A673 (cell line): ENCODE data around the gene UBL4B. TPM values are rescaled to one million over a fixed set of nuclear protein-coding genes. Genes with fewer than 3 reads are reported as not detected.

Experiments used
- BruUV-seq: library from RNA; stranded (reverse); fragments of 400-500 nt; replicated peaks from 2 replicates; lab custom pipeline; 2021; lab: Mats Ljungman, UMichigan
- CTCF ChIA-PET: fragments of 300-600 bp; sonication (Branson Sonifier 250); formaldehyde crosslinking; loops from one replicate; lab custom pipeline; 2022; ENCODE audit warnings: antibody characterized with exemption; lab: Charles Lee
- POLR2A ChIA-PET: fragments of 300-600 bp; sonication (Branson Sonifier 250); formaldehyde crosslinking; loops from one replicate; lab custom pipeline; 2022; ENCODE audit warnings: antibody characterized with exemption; ENCODE audit not compliant: low non-redundant PET; lab: Charles Lee
- DNase-seq: peaks from one replicate; pipeline ENCODE4 v3.0.0-alpha.2; 2015; ENCODE audit warnings: low spot score
- H3K27ac ChIP-seq: fragments of 200-600 bp; sonication (generic); 2 replicates; pipeline ENCODE4 v1.5.1; 2016; ENCODE audit warnings: mixed run types, low read depth, mild to moderate bottlenecking, mixed read lengths, antibody characterized with exemption, low read length; ENCODE audit not compliant: poor library complexity, severe bottlenecking
- H3K27me3 ChIP-seq: fragments of 200-600 bp; sonication (generic); replicated peaks from 2 replicates; pipeline ENCODE4 v1.6.1; 2017; ENCODE audit warnings: mixed run types, low read depth, mild to moderate bottlenecking, mixed read lengths, antibody characterized with exemption, low read length; ENCODE audit not compliant: insufficient read depth, poor library complexity
- H3K36me3 ChIP-seq: fragments of 200-600 bp; sonication (generic); 2 replicates; pipeline ENCODE4 v1.6.1; 2016; ENCODE audit warnings: mixed run types, mild to moderate bottlenecking, mixed read lengths, antibody characterized with exemption, low read length; ENCODE audit not compliant: insufficient read depth, poor library complexity, severe bottlenecking
- H3K4me1 ChIP-seq: fragments of 200-600 bp; sonication (generic); 2 replicates; pipeline ENCODE4 v1.6.1; 2017; ENCODE audit warnings: mixed run types, mild to moderate bottlenecking, mixed read lengths, antibody characterized with exemption, low read length; ENCODE audit not compliant: insufficient read depth, poor library complexity, severe bottlenecking
- H3K4me3 ChIP-seq: fragments of 200-600 bp; sonication (generic); 2 replicates; pipeline ENCODE4 v1.5.1; 2016; ENCODE audit warnings: low read depth, mixed run types, mild to moderate bottlenecking, mixed read lengths, low read length; ENCODE audit not compliant: poor library complexity, severe bottlenecking
- H3K9me3 ChIP-seq: fragments of 200-600 bp; sonication (generic); 2 replicates; pipeline ENCODE4 v1.6.1; 2016; ENCODE audit warnings: mixed run types, low read depth, mild to moderate bottlenecking, mixed read lengths, antibody characterized with exemption, low read length; ENCODE audit not compliant: poor library complexity, severe bottlenecking
- CTCF ChIP-seq: fragments of 300-800, 200-600 bp; sonication (generic); conservative IDR thresholded peaks from 2 replicates; pipeline ENCODE4 v1.5.1; 2017; ENCODE audit warnings: low read depth, mild to moderate bottlenecking, antibody characterized with exemption, low read length, moderate library complexity, mixed read lengths
- EZH2 ChIP-seq: fragments of 200-600 bp; sonication (generic); IDR thresholded peaks from 2 replicates; pipeline ENCODE4 v1.6.1; 2017; ENCODE audit warnings: borderline replicate concordance, low read depth, mild to moderate bottlenecking, mixed read lengths, antibody characterized with exemption, low read length; ENCODE audit not compliant: poor library complexity, severe bottlenecking
- intact Hi-C: fragments of 100-400 bp; cut with micrococcal nuclease; formaldehyde crosslinking; loops from one replicate; pipeline ENCODE4 v1.10.0; 2022; ENCODE audit not compliant: unreplicated experiment
- total RNA-seq: library from RNA; stranded (reverse); gene quantifications from 2 replicates; pipeline ENCODE4 v1.2.3, GENCODE V29; 2021

Gene UBL4B
- total RNA-seq, 1 experiment from 2014 or later: not detected

GRCh38 chr1:110097507-110098221 is 14.6 kb upstream of the UBL4B start:
- ChIA-PET POLR2A (no interaction called here), CTCF (interaction anchor here (1.5 kb wide), 1 partner anchor 10 kb away, joined by 5 read pairs; no protein-coding TSS in a partner anchor)
- no peaks in the 10 kb centered on the region for H3K4me1 ChIP-seq
- H3K4me3 ChIP-seq: no peak overlapping the region
- no peaks in the 10 kb centered on the region for H3K9me3 ChIP-seq
- H3K27ac ChIP-seq: no peak overlapping the region
- TF ChIP-seq EZH2: no peak
- no peak for TF ChIP-seq CTCF
- no TSS peak for BruUV-seq
- intact Hi-C loops: no loop called here
- no peak for DNase-seq
- no peaks in the 10 kb centered on the region for H3K36me3 ChIP-seq
- peaks cover 38% of the 10 kb centered on the region for H3K27me3 ChIP-seq

- POLR2A ChIA-PET: no interaction called here
- BruUV-seq: no TSS peak
- CTCF ChIA-PET: interaction anchor here (1.5 kb wide), 1 partner anchor 11 kb away, joined by 5 read pairs; no protein-coding TSS in a partner anchor
These were observed 13.8 kb upstream of the UBL4B start for GRCh38 chr1:110098222-110099026.

GRCh38 chr1:110100335-110100734 is 11.9 kb upstream of the UBL4B start:
- CTCF ChIA-PET: no interaction called here
- no peaks in the 10 kb centered on the region for H3K4me1 ChIP-seq

More at GRCh38 chr1:110098222-110099026, 13.8 kb upstream of the UBL4B start:
- no peak for DNase-seq
- Histone ChIP-seq H3K4me3 (no peak overlapping the region), H3K9me3 (no peaks in the 10 kb centered on the region), H3K27ac (no peak overlapping the region), H3K36me3 (no peaks in the 10 kb centered on the region), H3K4me1 (no peaks in the 10 kb centered on the region), H3K27me3 (peaks cover 34% of the 10 kb centered on the region)
- intact Hi-C loops: no loop called here
- no peak for TF ChIP-seq CTCF
- TF ChIP-seq EZH2: no peak

More at GRCh38 chr1:110100335-110100734, 11.9 kb upstream of the UBL4B start:
- no peak for TF ChIP-seq CTCF
- no peak for TF ChIP-seq EZH2
- Histone ChIP-seq H3K36me3 (no peaks in the 10 kb centered on the region), H3K27ac (no peak overlapping the region), H3K27me3 (peaks cover 22% of the 10 kb centered on the region), H3K4me3 (no peak overlapping the region), H3K9me3 (no peaks in the 10 kb centered on the region)
- POLR2A ChIA-PET: no interaction called here
- no peak for DNase-seq
- intact Hi-C loops: no loop called here
- no TSS peak for BruUV-seq
